A549 (cell line): ENCODE results near the gene RPS6KA3.

Experiments
- CHD2 ChIP-seq: fragments of 150-350 bp; IDR thresholded peaks from 2 replicates; pipeline ENCODE4 v1.6.1; 2014; ENCODE audit warnings: low read length; ENCODE audit not compliant: partially characterized antibody
- CTCF ChIP-seq: fragments of >200 bp; sonication (Bioruptor Twin); formaldehyde crosslinking; IDR thresholded peaks from 3 replicates; pipeline ENCODE4 v1.5.1; 2016
- TF ChIP-seq, protein P1 (sequence below): fragments of >200 bp; sonication (Bioruptor Twin); formaldehyde crosslinking; IDR thresholded peaks from 3 replicates; pipeline ENCODE4 v1.6.1; 2016

DNA sequence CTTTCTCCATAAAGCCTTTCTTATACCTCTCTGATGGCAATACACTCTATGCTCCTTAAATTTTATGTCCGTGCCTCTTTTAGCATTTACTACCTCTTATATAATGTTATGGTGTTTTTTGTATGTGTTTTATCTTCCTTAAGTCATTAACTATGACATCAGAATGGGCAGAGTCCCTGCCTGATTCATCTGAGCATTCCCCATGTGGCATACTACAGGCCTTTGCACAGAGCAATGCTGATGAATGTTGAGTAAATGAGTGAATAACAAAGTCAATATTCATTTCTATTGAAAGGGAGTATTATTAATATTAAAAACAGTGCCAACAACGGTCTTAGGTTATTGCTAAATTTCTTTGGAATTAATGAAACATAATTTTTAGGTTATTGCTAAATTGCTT, 18.8 kb upstream of the RPS6KA3 start:
- TF ChIP-seq, protein P1, sequence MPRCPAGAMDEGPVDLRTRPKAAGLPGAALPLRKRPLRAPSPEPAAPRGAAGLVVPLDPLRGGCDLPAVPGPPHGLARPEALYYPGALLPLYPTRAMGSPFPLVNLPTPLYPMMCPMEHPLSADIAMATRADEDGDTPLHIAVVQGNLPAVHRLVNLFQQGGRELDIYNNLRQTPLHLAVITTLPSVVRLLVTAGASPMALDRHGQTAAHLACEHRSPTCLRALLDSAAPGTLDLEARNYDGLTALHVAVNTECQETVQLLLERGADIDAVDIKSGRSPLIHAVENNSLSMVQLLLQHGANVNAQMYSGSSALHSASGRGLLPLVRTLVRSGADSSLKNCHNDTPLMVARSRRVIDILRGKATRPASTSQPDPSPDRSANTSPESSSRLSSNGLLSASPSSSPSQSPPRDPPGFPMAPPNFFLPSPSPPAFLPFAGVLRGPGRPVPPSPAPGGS: no peak
- TF ChIP-seq CTCF: no peak
- no peak for TF ChIP-seq CHD2
